OCI-M1 (cell line): Measurements from ENCODE around the gene EIF2B5.
A peak's percentile ranks its signal among the peaks of the same experiment; 100 is the strongest.
"Not testable (repeated sequence)": the region's sequence is repeated elsewhere in the genome, so short reads cannot be mapped to it uniquely, and the experiment has no call there.

ENCODE experiments used
- DNase-seq: peaks from one replicate; lab custom pipeline; 2025; lab: John Stamatoyannopoulos, UW

Gene EIF2B5

GRCh38 chr3:184135149-184135910, at the start of gene EIF2B5:
EIF2B5 (plus strand) TSS chr3:184135358; CDS start chr3:184135386, 28 bp downstream.
- DNase-seq, result peak; percentile 90

- DNase-seq, result peak; percentile 24
Measured at GRCh38 chr3:184085389-184085852, 49.7 kb upstream of the EIF2B5 start.

GRCh38 chr3:184092199-184092598, 43.0 kb upstream of the EIF2B5 start:
- no peak for DNase-seq

- DNase-seq, result no peak
Measured at GRCh38 chr3:184096811-184097383, 38.3 kb upstream of the EIF2B5 start, which contains the start of gene HTR3E. HTR3E (plus strand) TSS chr3:184097064; CDS start chr3:184097530, 466 bp downstream.

- no peak for DNase-seq
Measured at GRCh38 chr3:184097556-184097955, 37.6 kb upstream of the EIF2B5 start.

GRCh38 chr3:184099806-184100686, 35.1 kb upstream of the EIF2B5 start:
- no peak for DNase-seq

GRCh38 chr3:184110316-184110725, 24.8 kb upstream of the EIF2B5 start:
- DNase-seq, result peak; percentile 41

- DNase-seq, result no peak
Measured at GRCh38 chr3:184116017-184116416, 19.1 kb upstream of the EIF2B5 start.

GRCh38 chr3:184117636-184118035, 17.5 kb upstream of the EIF2B5 start:
- no peak for DNase-seq

GRCh38 chr3:184121031-184121430, 14.1 kb upstream of the EIF2B5 start:
- not testable (repeated sequence) for DNase-seq

GRCh38 chr3:184126006-184126405, 9.2 kb upstream of the EIF2B5 start:
- no peak for DNase-seq

GRCh38 chr3:184129012-184129411, 6.1 kb upstream of the EIF2B5 start:
- DNase-seq, result peak; percentile 30

- DNase-seq, result no peak
Measured at GRCh38 chr3:184132945-184133344, 2.2 kb upstream of the EIF2B5 start.

GRCh38 chr3:184133840-184134745, 1.1 kb upstream of the EIF2B5 start:
- peak; percentile 87 for DNase-seq

GRCh38 chr3:184134746-184135148, 411 bp upstream of the EIF2B5 start:
- no peak for DNase-seq

GRCh38 chr3:184135911-184136260, 728 bp downstream of the EIF2B5 start:
- no peak for DNase-seq

GRCh38 chr3:184140436-184140835, 5.3 kb downstream of the EIF2B5 start:
- DNase-seq, result no peak

- DNase-seq, result no peak
Measured at GRCh38 chr3:184142199-184142598, 7.0 kb downstream of the EIF2B5 start.

GRCh38 chr3:184143327-184143726, 8.2 kb downstream of the EIF2B5 start:
- DNase-seq, result no peak

- no peak for DNase-seq
Measured at GRCh38 chr3:184144505-184144904, 9.3 kb downstream of the EIF2B5 start.

- DNase-seq, result peak; percentile 18
Measured at GRCh38 chr3:184145111-184145524, 10.0 kb downstream of the EIF2B5 start.
